GM18867 (cell line): Measurements from ENCODE around the gene MEGF11.

Experiments used
- ATAC-seq: cut with Tn5 transposase; IDR thresholded peaks from one replicate; pipeline ENCODE4 v1.9.1; 2021; ENCODE audit warnings: mild to moderate bottlenecking, moderate library complexity; ENCODE audit not compliant: unreplicated experiment

Gene MEGF11

DNA sequence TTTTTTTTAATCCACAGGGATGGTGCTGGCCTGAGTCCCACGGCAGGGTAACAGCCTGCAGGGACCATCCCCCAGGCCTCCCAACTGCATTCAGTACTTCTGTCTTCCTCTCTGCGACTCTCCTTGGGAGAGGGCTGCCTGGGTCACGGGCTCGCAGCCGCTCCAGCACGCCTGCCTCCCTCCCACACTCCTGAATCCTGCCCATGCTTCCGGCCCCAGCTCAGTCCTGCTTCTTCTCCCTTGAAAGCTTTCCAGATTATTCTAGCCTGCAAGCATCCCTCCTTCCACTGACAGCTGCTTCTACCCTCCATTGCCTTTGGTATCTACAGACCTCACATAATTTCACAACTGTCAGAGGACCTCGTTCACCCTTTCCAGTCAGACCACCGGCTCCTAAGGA, 32.4 kb downstream of the MEGF11 start:
- ATAC-seq: no peak

DNA sequence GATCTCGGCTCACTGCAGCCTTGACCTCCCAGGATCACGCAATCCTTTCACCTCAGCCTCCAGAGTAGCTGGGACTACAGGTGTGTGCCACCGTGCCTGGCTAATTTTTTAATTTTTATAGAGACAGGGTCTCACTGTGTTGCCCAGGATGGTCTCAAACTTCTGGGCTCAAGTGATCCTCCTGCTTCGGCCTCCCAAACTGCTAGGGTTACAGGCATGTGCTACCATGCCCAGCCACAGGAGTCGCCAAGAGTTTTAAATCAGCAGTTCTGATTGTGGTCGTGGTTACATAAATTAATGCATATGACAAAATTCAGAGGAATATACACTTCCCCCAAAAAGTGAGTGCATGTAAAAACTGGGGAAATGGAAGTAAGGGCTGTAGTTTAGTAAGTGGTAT, 32.9 kb downstream of the MEGF11 start:
- no peak for ATAC-seq

- ATAC-seq: no peak
Measured at GRCh38 chr15:66219339-66219738, 34.2 kb downstream of the MEGF11 start.

DNA sequence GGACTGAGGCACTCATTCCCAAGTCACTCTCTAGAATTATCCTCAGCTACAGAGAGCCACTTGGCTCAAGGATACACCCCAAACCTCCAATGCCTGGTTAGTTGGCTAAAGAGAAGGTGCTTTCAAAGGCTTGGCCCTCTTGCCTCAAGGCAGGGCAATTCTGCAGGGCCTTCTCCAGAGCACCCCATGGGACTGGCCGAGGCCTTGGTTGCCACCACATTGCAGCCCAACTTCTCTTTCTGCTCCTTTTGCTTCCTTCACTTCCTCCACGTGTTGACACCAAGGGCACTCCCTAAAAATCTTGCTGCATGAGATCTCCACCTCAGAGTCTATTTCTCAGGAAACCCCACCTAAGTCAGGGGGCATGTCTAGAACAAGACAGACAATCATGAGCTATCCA, 36.7 kb downstream of the MEGF11 start:
- no peak for ATAC-seq

DNA sequence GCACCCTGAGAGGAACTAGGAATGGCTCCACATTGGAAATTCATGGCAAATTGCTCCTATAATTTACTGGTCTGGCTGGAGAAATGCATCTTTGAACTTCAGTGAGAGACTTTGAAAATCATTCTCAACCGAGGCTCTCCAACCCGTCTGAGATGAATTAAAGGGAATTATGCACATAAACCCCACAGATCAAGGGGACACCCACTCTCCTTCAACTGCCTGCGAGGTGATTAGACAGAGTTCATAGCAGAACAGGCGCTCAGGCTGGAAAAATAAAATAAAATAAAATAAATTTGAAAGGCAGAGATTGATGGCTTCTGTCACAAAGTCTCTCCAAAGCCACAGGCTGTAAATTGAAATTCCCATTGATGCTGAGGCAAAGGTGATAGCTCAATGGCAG, 37.7 kb downstream of the MEGF11 start:
- ATAC-seq: no peak

GRCh38 chr15:66214246-66214645, 39.3 kb downstream of the MEGF11 start:
- no peak for ATAC-seq

GRCh38 chr15:66212563-66212921, 41.0 kb downstream of the MEGF11 start:
- no peak for ATAC-seq

GRCh38 chr15:66211670-66212562, 41.6 kb downstream of the MEGF11 start:
- ATAC-seq: no peak

DNA sequence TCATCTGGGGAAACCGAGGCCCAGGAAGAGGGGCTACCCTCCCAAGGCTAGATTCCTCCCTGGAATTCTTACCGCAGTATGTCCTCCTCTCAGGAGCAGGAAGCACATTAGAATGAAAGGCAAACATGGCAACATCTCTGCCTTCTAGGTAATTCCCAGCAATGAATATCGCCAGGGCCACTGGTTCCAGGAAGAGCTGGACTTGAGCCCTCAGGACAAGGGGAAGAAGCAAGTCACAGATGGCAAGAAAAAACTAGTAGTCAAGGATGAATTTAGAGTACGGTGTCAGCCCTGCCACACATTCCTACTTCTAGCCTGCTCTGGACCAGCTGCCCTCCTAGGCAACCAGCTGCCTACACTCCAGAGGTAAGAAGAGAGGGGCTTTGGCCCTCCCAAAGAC, 42.9 kb downstream of the MEGF11 start:
- no peak for ATAC-seq

DNA sequence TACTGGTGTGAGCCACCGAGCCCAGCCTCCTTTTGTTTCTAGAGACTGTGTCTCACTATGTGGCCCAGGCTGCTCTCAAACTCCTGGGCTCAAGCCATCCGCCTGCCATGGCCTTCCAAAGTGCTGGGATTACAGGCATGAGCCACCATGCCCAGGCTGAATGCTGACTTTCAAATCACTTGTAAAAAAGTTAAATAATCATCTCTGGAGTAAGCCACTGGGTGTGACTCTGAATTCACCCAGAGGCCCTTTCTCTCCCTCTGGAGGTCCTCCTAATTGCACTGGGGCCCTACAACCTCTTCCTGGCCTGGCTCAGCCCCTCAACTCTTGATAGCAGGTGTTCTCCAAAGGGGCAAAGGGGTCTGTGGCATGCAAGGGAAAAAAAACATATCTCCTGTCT, 54.8 kb downstream of the MEGF11 start:
- no peak for ATAC-seq

DNA sequence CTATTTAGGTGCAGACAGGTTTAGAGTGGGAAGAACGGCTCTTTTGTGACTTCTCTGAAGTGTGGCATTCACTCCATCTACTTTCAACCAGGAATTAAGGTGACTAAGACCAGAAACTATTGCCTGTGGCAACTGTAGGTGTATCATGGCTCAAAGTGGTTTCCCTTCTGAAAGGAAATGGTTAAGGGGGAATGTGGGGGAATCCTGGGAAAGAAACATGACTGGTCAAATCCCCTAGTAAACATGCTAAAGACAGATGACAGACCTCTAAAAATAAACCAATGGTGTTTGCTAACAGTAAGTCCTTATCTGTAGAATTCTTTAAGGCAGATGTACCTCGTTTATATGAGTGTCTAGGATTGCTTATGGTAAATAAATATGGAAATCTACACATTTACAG, 56.9 kb downstream of the MEGF11 start:
- no peak for ATAC-seq

DNA sequence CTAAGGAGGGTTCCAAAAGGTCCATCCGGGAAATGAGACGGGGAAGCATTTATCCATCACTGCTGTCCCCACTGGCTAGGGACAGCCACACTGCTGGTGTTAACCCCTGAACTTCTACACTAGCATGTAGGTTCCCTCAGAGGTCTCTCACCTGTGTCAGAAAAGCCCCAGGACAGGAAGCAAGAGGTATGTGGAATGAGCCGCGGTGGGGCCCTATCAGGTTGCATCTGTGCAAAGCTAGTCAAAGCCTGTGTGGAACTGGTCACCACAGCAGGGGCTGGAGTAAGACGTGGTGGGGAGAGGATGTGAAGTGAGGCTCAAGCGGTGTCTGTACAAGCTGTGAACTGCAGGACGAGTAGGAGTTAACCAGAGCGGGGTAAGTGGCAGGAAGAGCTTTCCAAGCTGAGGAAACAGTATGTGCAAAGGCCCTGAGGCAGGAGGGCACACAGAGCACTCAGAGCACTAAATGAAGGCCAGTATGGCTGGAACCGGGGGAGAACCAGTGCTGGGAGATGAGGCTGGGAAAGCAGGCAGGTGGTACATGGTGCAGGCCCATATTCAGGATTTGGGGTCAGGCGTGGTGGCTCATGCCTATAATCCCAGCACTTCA, 57.8 kb downstream of the MEGF11 start:
- ATAC-seq: no peak

GRCh38 chr15:66193066-66193465, 60.5 kb downstream of the MEGF11 start:
- no peak for ATAC-seq

DNA sequence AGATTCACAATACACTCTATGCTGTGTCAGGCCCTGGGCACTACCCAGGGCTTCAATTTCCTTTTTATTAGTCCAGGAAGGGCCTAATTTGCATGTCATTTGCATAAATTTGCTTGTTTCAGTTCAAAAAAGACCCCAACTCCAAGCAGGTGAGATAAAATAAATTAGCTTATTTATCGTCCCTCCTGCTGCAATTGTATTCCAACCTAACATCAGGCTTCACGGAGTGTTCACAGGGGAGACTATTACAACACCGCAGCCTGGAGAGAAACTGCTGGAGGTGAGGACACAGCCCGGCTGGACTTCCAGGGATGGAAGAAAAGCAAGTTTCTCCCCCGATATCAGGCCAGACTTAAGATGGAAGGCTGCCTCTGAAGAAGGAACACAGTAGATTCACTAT, 62.8 kb downstream of the MEGF11 start:
- ATAC-seq: no peak

DNA sequence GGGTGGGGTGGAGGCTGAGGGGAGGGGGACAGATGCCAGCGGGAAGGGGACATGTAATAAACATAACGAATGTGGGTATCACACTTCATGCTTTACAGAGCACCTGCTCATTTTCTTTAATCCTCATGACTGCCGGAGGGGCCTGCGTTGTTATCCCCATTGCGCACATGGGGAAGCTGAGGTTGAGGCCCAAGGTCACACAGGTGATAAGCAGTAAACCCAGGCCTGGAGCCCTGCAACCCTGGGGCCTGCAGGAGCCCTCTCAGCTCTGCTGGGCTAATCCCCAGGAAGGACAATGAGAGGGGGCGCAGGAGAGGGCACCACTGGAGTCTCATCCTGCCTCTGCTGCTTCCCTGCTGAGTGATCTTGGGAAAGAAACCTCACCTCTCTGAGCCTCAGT, 64.3 kb downstream of the MEGF11 start:
- no peak for ATAC-seq

DNA sequence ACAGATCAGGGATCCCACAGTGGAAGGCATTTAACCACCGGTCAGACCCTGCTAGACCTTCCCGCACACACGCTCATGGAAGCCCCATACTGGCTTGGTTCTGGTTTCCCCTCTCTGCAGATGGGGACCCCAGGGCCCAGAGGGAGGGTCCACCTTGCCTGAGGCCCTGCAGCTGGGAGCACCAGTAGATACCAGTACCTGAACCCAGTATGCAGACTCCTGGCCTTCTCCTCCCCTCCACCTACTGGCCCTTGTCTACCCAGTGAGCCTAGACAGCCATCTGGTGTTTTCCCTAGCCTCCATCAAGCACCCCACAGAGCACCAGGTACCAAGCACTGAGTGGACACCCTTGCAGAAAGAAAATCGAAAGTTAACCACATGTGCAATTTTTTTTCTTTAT, 65.1 kb downstream of the MEGF11 start:
- ATAC-seq: no peak

DNA sequence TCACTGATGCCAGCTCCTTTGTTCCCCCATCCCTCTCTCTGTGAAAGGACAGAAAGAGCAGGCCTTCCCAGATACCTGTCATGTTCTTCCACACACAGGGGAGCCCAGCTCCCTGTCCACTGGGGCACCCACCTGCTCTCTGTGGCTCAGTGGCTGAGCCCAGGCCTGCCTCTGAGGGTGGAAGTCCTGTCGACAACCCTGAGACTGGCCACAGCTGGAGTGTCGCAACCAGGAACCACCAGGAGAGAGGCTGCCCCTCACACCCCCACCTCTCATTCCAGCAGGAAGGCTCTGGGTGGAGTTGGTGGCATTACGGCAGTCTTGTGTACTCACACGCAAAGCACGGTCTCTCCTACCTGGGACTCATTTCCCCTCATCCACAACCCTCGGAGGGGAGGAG, 66.3 kb downstream of the MEGF11 start:
- ATAC-seq: no peak

DNA sequence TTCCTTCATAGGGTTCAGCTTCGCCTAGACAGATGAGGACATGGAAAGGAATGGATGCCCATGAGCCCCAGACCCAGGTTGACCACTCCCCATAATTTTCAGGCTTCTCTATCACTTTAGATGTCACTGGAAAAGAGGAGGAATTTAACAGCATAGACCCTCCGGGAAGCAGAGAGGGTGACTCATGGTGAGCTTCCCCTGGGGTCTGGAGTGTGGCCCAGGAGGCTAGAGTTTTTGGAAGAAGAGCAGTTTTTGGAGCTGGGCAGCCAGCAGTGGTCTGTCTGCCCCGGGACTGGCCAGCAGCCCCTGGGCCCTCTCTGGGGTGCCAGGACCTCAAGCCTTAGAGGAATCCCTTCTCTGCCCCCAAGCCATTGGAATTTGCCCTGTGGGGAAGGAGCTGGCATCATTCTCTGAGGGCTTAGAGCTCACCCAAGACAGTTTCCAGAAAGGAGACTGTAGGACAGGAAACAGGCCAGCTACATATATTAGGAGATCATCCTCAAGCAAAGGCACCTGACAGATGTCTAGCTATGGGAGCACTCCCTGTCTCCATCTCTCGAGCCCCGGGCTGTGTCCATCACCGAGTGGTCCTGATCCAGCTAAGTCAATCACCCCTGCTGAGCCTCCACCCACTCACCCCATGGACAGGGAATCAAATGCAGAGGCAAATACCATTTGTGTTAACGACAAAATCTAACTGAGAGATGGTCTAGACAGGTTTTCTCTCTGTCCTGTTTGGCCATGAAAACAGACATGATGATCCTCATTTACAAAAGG, 67.3 kb downstream of the MEGF11 start:
- ATAC-seq: no peak

- no peak for ATAC-seq
Measured at GRCh38 chr15:66184936-66185790, 68.4 kb downstream of the MEGF11 start.

- no peak for ATAC-seq
Measured at GRCh38 chr15:66184492-66184891, 69.1 kb downstream of the MEGF11 start.

GRCh38 chr15:66180531-66181097, 72.9 kb downstream of the MEGF11 start:
- ATAC-seq: no peak
